Esophagus muscularis mucosa (tissue), 4 donors: ENCODE data around the gene GLT6D1. TPM values are rescaled to one million over a fixed set of nuclear protein-coding genes. Genes with fewer than 3 reads are reported as not detected.
"Not testable (repeated sequence)": the region's sequence is repeated elsewhere in the genome, so short reads cannot be mapped to it uniquely, and the experiment has no call there.

Source experiments
- DNase-seq: peaks from one replicate; pipeline ENCODE4 v3.0.0-alpha.2; 2017; ENCODE audit errors: extremely low spot score
- H3K27ac ChIP-seq, 4 donors: fragments of 200-600 bp; sonication (generic); replicated peaks in 1 of 4; 1 replicate in 3 of 4; 2 replicates in 1 of 4; pipeline ENCODE4 v1.5.1; 2016 to 2019; ENCODE audit warnings: mild to moderate bottlenecking in 1 of 4
- H3K27me3 ChIP-seq, 4 donors: fragments of 200-600 bp; sonication (generic); one replicate each; pipeline versions ENCODE4 v1.5.1 to v1.6.0; 2016 to 2019
- H3K36me3 ChIP-seq, 4 donors: fragments of 200-600 bp; sonication (generic); one replicate each; pipeline ENCODE4 v1.5.1; 2016 to 2019
- H3K4me1 ChIP-seq, 4 donors: fragments of 200-600 bp; sonication (generic); one replicate each; pipeline ENCODE4 v1.5.1; 2016 to 2019
- H3K4me3 ChIP-seq, 4 donors: fragments of 200-600 bp; sonication (generic); 1 replicate in 2 of 4; 2 replicates in 2 of 4; pipeline ENCODE4 v1.5.1; 2016 to 2019; ENCODE audit warnings: mild to moderate bottlenecking in 4 of 4, moderate library complexity in 1 of 4
- H3K9me3 ChIP-seq, 4 donors: fragments of 200-600 bp; sonication (generic); 1 replicate in 3 of 4; 2 replicates in 1 of 4; pipeline ENCODE4 v1.5.1; 2016 to 2019
- EP300 ChIP-seq: sonication (generic); formaldehyde crosslinking; IDR thresholded peaks from one replicate; pipeline ENCODE4 v1.6.1; 2017; ENCODE audit warnings: antibody characterized with exemption
- POLR2A ChIP-seq: fragments of 450-650 bp; IDR thresholded peaks from one replicate; pipeline ENCODE4 v1.6.1; 2017; ENCODE audit warnings: antibody characterized with exemption, moderate library complexity, mild to moderate bottlenecking, low read depth
- POLR2AphosphoS5 ChIP-seq, 2 donors: sonication (generic); formaldehyde crosslinking; IDR thresholded peaks; one replicate each; pipeline ENCODE4 v1.6.1; 2017; ENCODE audit warnings: antibody characterized with exemption in 2 of 2
- WGBS: methylation state at CpG from one replicate; pipeline ENCODE4 v1.1.5; 2018; 5-methylcytosine and 5-hydroxymethylcytosine counted together
- intact Hi-C: fragments of 100-400 bp; cut with DNase I; formaldehyde crosslinking; loops from one replicate; pipeline ENCODE4 v1.15.1; 2023
- total RNA-seq, 4 donors: library from RNA; depleted of rRNA; stranded (reverse); fragments of >200 nt; gene quantifications; one replicate each; pipeline versions ENCODE4 v1.1.0 to v1.2.1, GENCODE V29; 2016
- TF ChIP-seq, protein P1 (sequence below), 3 experiments: fragments of 200-600 bp in 2 of 3; fragments of 450-650 bp in 1 of 3; sonication (generic) in 2 of 3; IDR thresholded peaks; one replicate each; pipeline ENCODE4 v1.5.1; 2017 to 2019; ENCODE audit warnings: antibody characterized with exemption in 3 of 3, mild to moderate bottlenecking in 2 of 3, moderate library complexity in 1 of 3

GLT6D1 gene
- total RNA-seq, 4 donors from 2014 or later = not detected

DNA sequence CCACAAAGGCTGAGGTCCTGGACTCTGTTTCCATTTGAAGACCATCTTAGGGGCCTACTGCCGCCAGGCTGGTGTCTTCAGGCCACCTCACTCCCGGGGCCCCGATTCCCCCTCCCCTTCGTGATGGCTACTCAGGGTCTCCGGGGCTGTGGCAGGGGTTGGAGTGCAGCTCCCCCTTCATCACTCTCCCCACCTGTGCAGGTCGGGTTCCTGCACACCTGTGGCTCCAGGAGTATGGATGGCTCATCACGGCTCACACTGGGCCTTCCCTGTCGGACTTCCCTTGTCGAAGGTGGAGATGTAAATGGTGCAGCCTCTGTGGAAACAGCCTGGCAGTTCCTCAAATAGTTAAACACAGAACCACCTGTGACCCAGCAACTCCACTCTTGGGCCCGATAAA is 35.6 kb upstream of the GLT6D1 start:
- Histone ChIP-seq H3K36me3 (no peaks in the 10 kb centered on the region), H3K4me1 (no peaks in the 10 kb centered on the region), H3K9me3 (no peaks in the 10 kb centered on the region), H3K27ac (no peak overlapping the region), H3K27me3 (peaks cover 0 to 47% (median 0%) of the 10 kb centered on the region in 4 donors), H3K4me3 (no peak overlapping the region)
- WGBS = 62% methylated on average over 9 of the region's 10 CpGs
- no peak for DNase-seq
- TF ChIP-seq POLR2A = no peak
- TF ChIP-seq, protein P1, sequence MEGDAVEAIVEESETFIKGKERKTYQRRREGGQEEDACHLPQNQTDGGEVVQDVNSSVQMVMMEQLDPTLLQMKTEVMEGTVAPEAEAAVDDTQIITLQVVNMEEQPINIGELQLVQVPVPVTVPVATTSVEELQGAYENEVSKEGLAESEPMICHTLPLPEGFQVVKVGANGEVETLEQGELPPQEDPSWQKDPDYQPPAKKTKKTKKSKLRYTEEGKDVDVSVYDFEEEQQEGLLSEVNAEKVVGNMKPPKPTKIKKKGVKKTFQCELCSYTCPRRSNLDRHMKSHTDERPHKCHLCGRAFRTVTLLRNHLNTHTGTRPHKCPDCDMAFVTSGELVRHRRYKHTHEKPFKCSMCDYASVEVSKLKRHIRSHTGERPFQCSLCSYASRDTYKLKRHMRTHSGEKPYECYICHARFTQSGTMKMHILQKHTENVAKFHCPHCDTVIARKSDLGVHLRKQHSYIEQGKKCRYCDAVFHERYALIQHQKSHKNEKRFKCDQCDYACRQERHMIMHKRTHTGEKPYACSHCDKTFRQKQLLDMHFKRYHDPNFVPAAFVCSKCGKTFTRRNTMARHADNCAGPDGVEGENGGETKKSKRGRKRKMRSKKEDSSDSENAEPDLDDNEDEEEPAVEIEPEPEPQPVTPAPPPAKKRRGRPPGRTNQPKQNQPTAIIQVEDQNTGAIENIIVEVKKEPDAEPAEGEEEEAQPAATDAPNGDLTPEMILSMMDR (IDR thresholded peaks at IDR 0.05) = no peak
- no peak for TF ChIP-seq EP300
- TF ChIP-seq POLR2AphosphoS5 (IDR thresholded peaks at IDR 0.05) = no peak
- intact Hi-C loops = no loop called here

DNA sequence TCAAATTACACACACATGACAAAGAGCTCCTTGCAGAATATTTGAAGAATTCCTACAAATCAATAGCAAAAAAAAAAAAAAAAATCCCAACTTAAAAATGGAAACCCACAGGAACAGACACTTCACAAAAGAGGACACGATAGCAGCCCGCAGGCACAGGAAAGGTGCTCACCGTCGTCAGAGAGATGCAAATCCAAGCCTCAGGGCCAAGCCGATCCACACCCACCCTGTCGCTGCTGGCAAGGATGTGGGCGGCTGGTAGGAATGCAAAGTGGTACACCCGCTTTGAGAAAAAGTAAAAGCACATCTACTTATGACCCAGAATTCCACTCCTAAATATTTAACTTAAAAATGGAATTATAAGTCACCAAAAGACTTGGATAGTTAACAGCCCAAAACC is 34.6 kb upstream of the GLT6D1 start:
- Histone ChIP-seq H3K27ac (no peak overlapping the region), H3K9me3 (no peaks in the 10 kb centered on the region), H3K36me3 (no peaks in the 10 kb centered on the region), H3K27me3 (peaks cover 0 to 49% (median 0%) of the 10 kb centered on the region in 4 donors), H3K4me3 (no peak overlapping the region), H3K4me1 (no peaks in the 10 kb centered on the region)
- no peak for DNase-seq
- TF ChIP-seq POLR2AphosphoS5 (IDR thresholded peaks at IDR 0.05) = no peak
- TF ChIP-seq POLR2A = no peak
- no peak for TF ChIP-seq EP300
- TF ChIP-seq, protein P1 (IDR thresholded peaks at IDR 0.05) = no peak
- intact Hi-C loops = no loop called here
- 85% methylated on average over 8 of the region's 8 CpGs for WGBS

DNA sequence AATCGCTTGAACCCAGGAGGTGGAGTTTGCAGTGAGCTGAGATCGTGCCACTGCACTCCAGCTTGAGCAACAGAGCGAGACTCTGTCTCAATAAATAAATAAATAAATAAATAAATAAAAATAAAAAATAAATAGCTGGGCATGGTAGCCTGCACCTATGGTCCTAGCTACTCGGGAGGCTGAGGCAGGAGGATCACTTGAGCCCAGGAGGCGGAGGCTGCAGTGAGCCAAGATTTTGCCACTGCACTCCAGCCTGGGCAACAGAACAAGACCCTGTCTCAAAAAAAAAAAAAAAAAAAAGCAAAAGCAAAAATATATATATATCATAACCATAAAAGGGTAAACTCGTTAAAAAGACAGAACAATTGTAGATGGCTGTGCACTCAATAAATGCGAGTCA is 33.4 kb upstream of the GLT6D1 start:
- intact Hi-C loops, H3K9me3 ChIP-seq, H3K36me3 ChIP-seq, H3K4me1 ChIP-seq, DNase-seq, H3K27ac ChIP-seq, H3K4me3 ChIP-seq: not testable (repeated sequence)
- H3K27me3 ChIP-seq = peaks cover 0 to 39% (median 0%) of the 10 kb centered on the region in 4 donors
- 87% methylated on average over 7 of the region's 7 CpGs for WGBS

GRCh38 chr9:135671591-135672041 is 32.3 kb upstream of the GLT6D1 start:
- no peak for DNase-seq
- Histone ChIP-seq H3K4me1 (no peaks in the 10 kb centered on the region), H3K4me3 (no peak overlapping the region), H3K27ac (no peak overlapping the region), H3K27me3 (peaks cover 0 to 48% (median 0%) of the 10 kb centered on the region in 4 donors), H3K9me3 (no peaks in the 10 kb centered on the region), H3K36me3 (no peaks in the 10 kb centered on the region)
- TF ChIP-seq EP300 (no peak), POLR2AphosphoS5 (IDR thresholded peaks at IDR 0.05) (no peak), POLR2A (no peak)
- TF ChIP-seq, protein P1 (IDR thresholded peaks at IDR 0.05) = no peak
- WGBS = 44% methylated on average over 3 of the region's 17 CpGs
- intact Hi-C loops = no loop called here

- 89% methylated on average over 20 of the region's 41 CpGs for WGBS
- H3K27me3 ChIP-seq = peaks cover 0 to 54% (median 0%) of the 10 kb centered on the region in 4 donors
- no peak overlapping the region for H3K27ac ChIP-seq
- no peaks in the 10 kb centered on the region for H3K9me3 ChIP-seq
- no peak for TF ChIP-seq EP300
- no peak for TF ChIP-seq POLR2A
- TF ChIP-seq, protein P1 (IDR thresholded peaks at IDR 0.05) = no peak
- no peak for TF ChIP-seq POLR2AphosphoS5 (IDR thresholded peaks at IDR 0.05)
- no peak overlapping the region for H3K4me3 ChIP-seq
- DNase-seq = no peak
- intact Hi-C loops = no loop called here
- H3K36me3 ChIP-seq = no peaks in the 10 kb centered on the region
- no peaks in the 10 kb centered on the region for H3K4me1 ChIP-seq
Measured at GRCh38 chr9:135670721-135671590, 31.6 kb upstream of the GLT6D1 start.
